ENCODE results near the gene TST.

DNA sequence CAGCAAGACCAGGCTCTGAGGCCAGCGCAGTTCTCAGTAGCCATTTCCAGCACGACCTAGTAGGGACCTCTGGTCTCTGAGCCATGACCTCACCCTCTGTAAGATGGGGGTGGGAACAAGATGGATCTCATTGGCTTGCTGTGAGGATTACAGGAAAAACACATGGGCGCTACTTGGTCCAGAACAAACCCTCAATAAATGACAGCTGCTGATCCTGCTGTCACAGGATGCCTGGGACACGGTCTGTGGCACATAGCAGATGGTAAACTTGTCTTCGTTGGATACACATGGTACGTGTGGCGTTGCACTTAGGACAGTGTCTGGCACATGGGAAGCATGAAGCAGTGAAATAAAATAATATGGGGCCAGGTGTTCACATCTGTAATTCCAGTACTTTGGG is 27.8 kb upstream of the TST start:
- TF ChIP-seq, protein P1, sequence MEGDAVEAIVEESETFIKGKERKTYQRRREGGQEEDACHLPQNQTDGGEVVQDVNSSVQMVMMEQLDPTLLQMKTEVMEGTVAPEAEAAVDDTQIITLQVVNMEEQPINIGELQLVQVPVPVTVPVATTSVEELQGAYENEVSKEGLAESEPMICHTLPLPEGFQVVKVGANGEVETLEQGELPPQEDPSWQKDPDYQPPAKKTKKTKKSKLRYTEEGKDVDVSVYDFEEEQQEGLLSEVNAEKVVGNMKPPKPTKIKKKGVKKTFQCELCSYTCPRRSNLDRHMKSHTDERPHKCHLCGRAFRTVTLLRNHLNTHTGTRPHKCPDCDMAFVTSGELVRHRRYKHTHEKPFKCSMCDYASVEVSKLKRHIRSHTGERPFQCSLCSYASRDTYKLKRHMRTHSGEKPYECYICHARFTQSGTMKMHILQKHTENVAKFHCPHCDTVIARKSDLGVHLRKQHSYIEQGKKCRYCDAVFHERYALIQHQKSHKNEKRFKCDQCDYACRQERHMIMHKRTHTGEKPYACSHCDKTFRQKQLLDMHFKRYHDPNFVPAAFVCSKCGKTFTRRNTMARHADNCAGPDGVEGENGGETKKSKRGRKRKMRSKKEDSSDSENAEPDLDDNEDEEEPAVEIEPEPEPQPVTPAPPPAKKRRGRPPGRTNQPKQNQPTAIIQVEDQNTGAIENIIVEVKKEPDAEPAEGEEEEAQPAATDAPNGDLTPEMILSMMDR (conservative IDR thresholded peaks at IDR 0.05; ENCODE audit: low read length), result no peak
- TF ChIP-seq EZH2phosphoT487 (IDR thresholded peaks at IDR 0.05; ENCODE audit: borderline replicate concordance), result no peak
